ENCODE results near the gene CA11. TPM values are rescaled to one million over a fixed set of nuclear protein-coding genes. Genes with fewer than 3 reads are reported as not detected.
A peak's percentile ranks its signal among the peaks of the same experiment; 100 is the strongest.

Gene CA11
- total RNA-seq, 1 experiment from 2014 or later = 38.2 TPM

DNA sequence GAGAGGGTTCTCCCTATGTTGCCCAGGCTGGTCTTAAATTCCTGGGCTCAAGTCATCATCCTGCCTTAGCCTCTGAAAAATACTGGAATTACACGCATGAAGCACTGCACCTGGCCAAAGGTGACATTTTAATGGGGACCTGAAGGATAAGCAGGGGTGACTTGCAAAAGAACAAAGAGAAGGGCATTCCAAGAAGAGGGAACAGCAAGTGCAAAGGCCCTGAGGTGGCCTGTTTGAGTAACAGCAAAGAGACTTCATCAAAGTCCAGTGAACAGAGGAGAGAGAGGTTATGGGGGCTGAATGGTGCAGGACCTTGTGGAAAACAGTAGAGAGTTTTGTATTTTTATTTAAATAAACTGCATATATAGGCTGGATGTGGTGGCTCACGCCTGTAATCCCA, 4.1 kb downstream of the CA11 start:
- Histone ChIP-seq H3K4me1 (ENCODE audit: insufficient read depth, low read length, poor library complexity, severe bottlenecking) (peaks cover 29% of the 10 kb centered on the region), H3K36me3 (ENCODE audit: insufficient read depth, low read length, poor library complexity, severe bottlenecking) (no peaks in the 10 kb centered on the region), H3K9me3 (ENCODE audit: low read depth, low read length, poor library complexity, severe bottlenecking) (no peaks in the 10 kb centered on the region), H3K27me3 (replicated peaks; ENCODE audit: insufficient read depth, low read depth, low read length, poor library complexity) (no peaks in the 10 kb centered on the region), H3K27ac (ENCODE audit: low read depth, low read length, poor library complexity, severe bottlenecking) (no peak overlapping the region), H3K4me3 (ENCODE audit: low read depth, low read length, poor library complexity, severe bottlenecking) (no peak overlapping the region)
- TF ChIP-seq, protein P1, sequence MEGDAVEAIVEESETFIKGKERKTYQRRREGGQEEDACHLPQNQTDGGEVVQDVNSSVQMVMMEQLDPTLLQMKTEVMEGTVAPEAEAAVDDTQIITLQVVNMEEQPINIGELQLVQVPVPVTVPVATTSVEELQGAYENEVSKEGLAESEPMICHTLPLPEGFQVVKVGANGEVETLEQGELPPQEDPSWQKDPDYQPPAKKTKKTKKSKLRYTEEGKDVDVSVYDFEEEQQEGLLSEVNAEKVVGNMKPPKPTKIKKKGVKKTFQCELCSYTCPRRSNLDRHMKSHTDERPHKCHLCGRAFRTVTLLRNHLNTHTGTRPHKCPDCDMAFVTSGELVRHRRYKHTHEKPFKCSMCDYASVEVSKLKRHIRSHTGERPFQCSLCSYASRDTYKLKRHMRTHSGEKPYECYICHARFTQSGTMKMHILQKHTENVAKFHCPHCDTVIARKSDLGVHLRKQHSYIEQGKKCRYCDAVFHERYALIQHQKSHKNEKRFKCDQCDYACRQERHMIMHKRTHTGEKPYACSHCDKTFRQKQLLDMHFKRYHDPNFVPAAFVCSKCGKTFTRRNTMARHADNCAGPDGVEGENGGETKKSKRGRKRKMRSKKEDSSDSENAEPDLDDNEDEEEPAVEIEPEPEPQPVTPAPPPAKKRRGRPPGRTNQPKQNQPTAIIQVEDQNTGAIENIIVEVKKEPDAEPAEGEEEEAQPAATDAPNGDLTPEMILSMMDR (conservative IDR thresholded peaks at IDR 0.05; ENCODE audit: low read depth, low read length) = no peak
- no peak for TF ChIP-seq EZH2 (IDR thresholded peaks at IDR 0.05; ENCODE audit: borderline replicate concordance, low read depth, low read length, poor library complexity, severe bottlenecking)
- DNase-seq (ENCODE audit: low spot score) = no peak
- ChIA-PET POLR2A (ENCODE audit: low non-redundant PET) (no interaction called here), CTCF (no interaction called here)
- BruUV-seq (replicated peaks) = no TSS peak
- intact Hi-C loops (cut with micrococcal nuclease; ENCODE audit: unreplicated experiment) = loop anchor here (10.0 kb wide), 1 partner anchor 323 kb away; the partner anchor contains the start of gene FTL

DNA sequence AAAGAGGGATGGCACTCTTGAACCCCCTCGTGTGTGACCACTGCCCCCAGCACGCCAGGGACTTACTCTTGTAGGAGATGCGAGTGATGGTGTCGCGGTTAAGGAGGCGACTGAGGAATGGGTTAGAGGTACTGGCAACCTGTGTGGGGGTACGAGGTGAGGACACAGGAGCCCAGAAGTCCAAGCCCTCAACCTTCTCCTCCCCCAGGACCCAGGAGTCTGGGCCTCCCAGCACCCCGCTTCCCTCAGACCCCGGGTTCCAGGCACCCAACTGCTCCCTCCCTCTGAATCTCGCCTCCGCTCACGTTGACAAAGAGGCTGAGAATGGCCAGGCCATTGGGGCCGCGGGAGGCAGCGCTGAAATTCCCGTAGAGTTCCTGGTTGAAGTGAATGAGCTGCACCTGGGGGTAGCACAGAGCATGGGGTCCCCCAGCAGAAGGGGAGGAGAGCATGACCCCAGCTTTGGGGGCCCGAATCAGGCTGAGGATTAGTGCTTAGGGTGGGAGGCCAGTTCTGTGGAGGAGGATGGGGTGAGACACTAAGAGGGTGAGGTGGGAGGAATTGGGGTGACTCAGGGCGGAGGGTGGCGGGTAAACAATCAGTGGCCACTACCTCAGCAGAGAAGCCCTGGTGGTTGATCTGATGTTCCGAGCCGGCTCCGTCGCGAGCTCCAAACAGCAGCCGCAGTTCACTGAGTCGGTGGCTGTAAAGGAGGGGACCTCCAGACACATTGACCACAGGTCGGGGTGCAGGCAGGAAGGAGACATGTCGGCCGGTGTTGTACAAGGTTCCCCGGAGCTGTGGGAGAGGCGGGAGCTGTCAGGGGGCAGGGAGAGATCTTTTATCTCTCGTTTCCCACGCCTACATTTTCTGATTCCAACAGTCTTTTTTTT, 6.3 kb downstream of the CA11 start:
- Histone ChIP-seq H3K9me3 (ENCODE audit: low read depth, low read length, poor library complexity, severe bottlenecking) (no peaks in the 10 kb centered on the region), H3K4me1 (ENCODE audit: insufficient read depth, low read length, poor library complexity, severe bottlenecking) (peaks cover 22% of the 10 kb centered on the region), H3K27ac (ENCODE audit: low read depth, low read length, poor library complexity, severe bottlenecking) (peak overlapping the region; percentile 53), H3K36me3 (ENCODE audit: insufficient read depth, low read length, poor library complexity, severe bottlenecking) (no peaks in the 10 kb centered on the region), H3K4me3 (ENCODE audit: low read depth, low read length, poor library complexity, severe bottlenecking) (no peak overlapping the region), H3K27me3 (replicated peaks; ENCODE audit: insufficient read depth, low read depth, low read length, poor library complexity) (no peaks in the 10 kb centered on the region)
- no TSS peak for BruUV-seq (replicated peaks)
- intact Hi-C loops (cut with micrococcal nuclease; ENCODE audit: unreplicated experiment) = loop anchor here (10.0 kb wide), 1 partner anchor 325 kb away; the partner anchor contains the start of gene FTL
- ChIA-PET CTCF (interaction anchor here (0.7 kb wide), 1 partner anchor 17 kb away, joined by 9 read pairs; no protein-coding TSS in a partner anchor), POLR2A (ENCODE audit: low non-redundant PET) (interaction anchor here (0.5 kb wide), 1 partner anchor 11 kb away, joined by 4 read pairs; no protein-coding TSS in a partner anchor)
- TF ChIP-seq, protein P1 (conservative IDR thresholded peaks at IDR 0.05; ENCODE audit: low read depth, low read length) = no peak
- TF ChIP-seq EZH2 (IDR thresholded peaks at IDR 0.05; ENCODE audit: borderline replicate concordance, low read depth, low read length, poor library complexity, severe bottlenecking) = no peak
- no peak for DNase-seq (ENCODE audit: low spot score)

DNA sequence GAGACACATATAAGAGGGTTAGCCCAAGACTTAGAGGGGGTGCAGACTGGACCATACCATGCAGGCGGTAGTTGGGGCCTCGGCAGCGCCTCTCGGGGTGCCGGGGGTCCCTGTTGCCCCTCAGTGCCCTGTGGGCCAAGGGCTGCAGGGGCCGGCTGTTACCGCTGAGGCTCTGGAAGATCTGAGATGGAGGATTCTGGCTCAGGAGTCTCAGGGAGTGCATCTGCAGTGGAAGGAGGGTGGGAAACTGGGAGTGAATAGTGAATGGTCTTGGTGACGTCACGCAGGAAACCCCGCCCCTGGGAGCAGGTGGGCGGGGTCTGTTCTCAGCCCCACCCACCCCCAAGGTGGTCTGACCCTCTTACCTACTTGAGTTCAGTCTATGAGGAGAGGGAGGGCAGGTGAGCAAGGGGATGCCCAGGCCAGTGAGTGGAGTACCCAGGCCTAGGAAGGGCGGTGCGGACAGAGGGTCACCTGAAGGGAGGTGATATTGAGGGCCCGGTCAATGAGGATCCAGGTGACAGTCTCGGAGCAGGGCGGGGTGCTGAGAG, 7.1 kb downstream of the CA11 start:
- CTCF ChIA-PET = no interaction called here
- peak overlapping the region; percentile 94 for H3K27ac ChIP-seq (ENCODE audit: low read depth, low read length, poor library complexity, severe bottlenecking)
- intact Hi-C loops (cut with micrococcal nuclease; ENCODE audit: unreplicated experiment) = no loop called here

More for the DNA sequence above, 7.1 kb downstream of the CA11 start:
- Histone ChIP-seq H3K9me3 (ENCODE audit: low read depth, low read length, poor library complexity, severe bottlenecking) (no peaks in the 10 kb centered on the region), H3K4me3 (ENCODE audit: low read depth, low read length, poor library complexity, severe bottlenecking) (no peak overlapping the region), H3K36me3 (ENCODE audit: insufficient read depth, low read length, poor library complexity, severe bottlenecking) (no peaks in the 10 kb centered on the region), H3K27me3 (replicated peaks; ENCODE audit: insufficient read depth, low read depth, low read length, poor library complexity) (no peaks in the 10 kb centered on the region), H3K4me1 (ENCODE audit: insufficient read depth, low read length, poor library complexity, severe bottlenecking) (peaks cover 20% of the 10 kb centered on the region)
- POLR2A ChIA-PET (ENCODE audit: low non-redundant PET) = no interaction called here
- DNase-seq (ENCODE audit: low spot score) = no peak
- no peak for TF ChIP-seq EZH2 (IDR thresholded peaks at IDR 0.05; ENCODE audit: borderline replicate concordance, low read depth, low read length, poor library complexity, severe bottlenecking)
- TF ChIP-seq, protein P1 (conservative IDR thresholded peaks at IDR 0.05; ENCODE audit: low read depth, low read length) = no peak
- no TSS peak for BruUV-seq (replicated peaks)

Measured in A673 (cell line).